Neural crest cell (in vitro differentiated cells): Measurements from ENCODE around the gene ZER1. TPM values are rescaled to one million over a fixed set of nuclear protein-coding genes. Genes with fewer than 3 reads are reported as not detected.
"Not testable (repeated sequence)": the region's sequence is repeated elsewhere in the genome, so short reads cannot be mapped to it uniquely, and the experiment has no call there.

Experiments
- DNase-seq: peaks from one replicate; pipeline ENCODE4 v3.0.0; 2021; ENCODE audit warnings: low read depth, mixed read lengths, low spot score
- H3K27ac Mint-ChIP-seq: one replicate; pipeline ENCODE4 v1.8.0; 2021; ENCODE audit warnings: mild to moderate bottlenecking, mixed read lengths; ENCODE audit not compliant: unreplicated experiment
- H3K27me3 Mint-ChIP-seq: 2 replicates; pipeline ENCODE4 v1.8.0; 2021; ENCODE audit warnings: low read depth, mild to moderate bottlenecking, mixed read lengths
- H3K36me3 Mint-ChIP-seq: 2 replicates; pipeline ENCODE4 v1.8.0; 2021; ENCODE audit warnings: low read depth, mild to moderate bottlenecking, mixed read lengths
- H3K4me1 Mint-ChIP-seq: 2 replicates; pipeline ENCODE4 v1.8.0; 2021; ENCODE audit warnings: mixed read lengths
- H3K4me3 Mint-ChIP-seq: one replicate; pipeline ENCODE4 v1.8.0; 2021; ENCODE audit warnings: mild to moderate bottlenecking, mixed read lengths
- H3K9me3 Mint-ChIP-seq: 2 replicates; pipeline ENCODE4 v1.8.0; 2021; ENCODE audit warnings: mixed read lengths
- CTCF ChIP-seq: fragments of 200-600 bp; sonication (generic); conservative IDR thresholded peaks from 2 replicates; pipeline ENCODE4 v1.5.0; 2021; ENCODE audit warnings: antibody characterized with exemption, mild to moderate bottlenecking
- total RNA-seq: library from RNA; stranded (reverse); gene quantifications from 2 replicates; pipeline ENCODE4 v1.2.1, GENCODE V29; 2021

The ZER1 gene
- total RNA-seq, 1 donor from 2014 or later, result 19.1 TPM

GRCh38 chr9:128807827-128808226, 36.1 kb upstream of the ZER1 start:
- no peaks in the 10 kb centered on the region for H3K27me3 Mint-ChIP-seq

GRCh38 chr9:128805661-128806060, 33.9 kb upstream of the ZER1 start:
- H3K27me3 Mint-ChIP-seq, result no peaks in the 10 kb centered on the region
- H3K27ac Mint-ChIP-seq, result no peak overlapping the region
- no peaks in the 10 kb centered on the region for H3K4me1 Mint-ChIP-seq
- TF ChIP-seq CTCF, result no peak
- no peaks in the 10 kb centered on the region for H3K9me3 Mint-ChIP-seq
- H3K36me3 Mint-ChIP-seq, result peaks cover 7% of the 10 kb centered on the region
- no peak overlapping the region for H3K4me3 Mint-ChIP-seq
- no peak for DNase-seq

More at GRCh38 chr9:128807827-128808226, 36.1 kb upstream of the ZER1 start:
- Mint-ChIP-seq H3K4me1 (no peaks in the 10 kb centered on the region), H3K4me3 (no peak overlapping the region), H3K27ac (no peak overlapping the region), H3K9me3 (no peaks in the 10 kb centered on the region), H3K36me3 (no peaks in the 10 kb centered on the region)
- no peak for TF ChIP-seq CTCF
- no peak for DNase-seq

GRCh38 chr9:128802482-128802881, 30.8 kb upstream of the ZER1 start:
- no peak overlapping the region for H3K4me3 Mint-ChIP-seq
- H3K9me3 Mint-ChIP-seq, result no peaks in the 10 kb centered on the region
- no peak for DNase-seq
- no peak for TF ChIP-seq CTCF
- H3K36me3 Mint-ChIP-seq, result peaks cover 7% of the 10 kb centered on the region
- no peaks in the 10 kb centered on the region for H3K27me3 Mint-ChIP-seq
- H3K27ac Mint-ChIP-seq, result no peak overlapping the region
- no peaks in the 10 kb centered on the region for H3K4me1 Mint-ChIP-seq

GRCh38 chr9:128800061-128800460, 28.3 kb upstream of the ZER1 start:
- H3K36me3 Mint-ChIP-seq, result peaks cover 7% of the 10 kb centered on the region
- no peak for TF ChIP-seq CTCF
- no peaks in the 10 kb centered on the region for H3K9me3 Mint-ChIP-seq
- H3K27me3 Mint-ChIP-seq, result no peaks in the 10 kb centered on the region
- no peak overlapping the region for H3K27ac Mint-ChIP-seq
- no peak overlapping the region for H3K4me3 Mint-ChIP-seq
- DNase-seq, result no peak
- H3K4me1 Mint-ChIP-seq, result no peaks in the 10 kb centered on the region

- H3K4me3 Mint-ChIP-seq, result no peak overlapping the region
- no peaks in the 10 kb centered on the region for H3K4me1 Mint-ChIP-seq
- no peaks in the 10 kb centered on the region for H3K27me3 Mint-ChIP-seq
- H3K36me3 Mint-ChIP-seq, result peaks cover 7% of the 10 kb centered on the region
- H3K27ac Mint-ChIP-seq, result no peak overlapping the region
- H3K9me3 Mint-ChIP-seq, result no peaks in the 10 kb centered on the region
- no peak for DNase-seq
- TF ChIP-seq CTCF, result no peak
These were observed 27.2 kb upstream of the ZER1 start for GRCh38 chr9:128798896-128799295.

GRCh38 chr9:128794961-128795360, 23.2 kb upstream of the ZER1 start:
- not testable (repeated sequence) for DNase-seq, H3K9me3 Mint-ChIP-seq, H3K4me3 Mint-ChIP-seq, H3K36me3 Mint-ChIP-seq, H3K27ac Mint-ChIP-seq, H3K27me3 Mint-ChIP-seq, H3K4me1 Mint-ChIP-seq
